Neutrophil (primary cell): Measurements from ENCODE around the gene FAM8A1.

ENCODE experiments used
- H3K27ac ChIP-seq: fragments of 200-600 bp; sonication (generic); 2 replicates; pipeline ENCODE4 v1.5.1; 2016; ENCODE audit warnings: mild to moderate bottlenecking, moderate library complexity
- H3K27me3 ChIP-seq: fragments of 200-600 bp; sonication (generic); 2 replicates; pipeline ENCODE4 v1.6.0; 2016; ENCODE audit warnings: mild to moderate bottlenecking
- H3K36me3 ChIP-seq: fragments of 200-600 bp; sonication (generic); 2 replicates; pipeline ENCODE4 v1.5.1; 2017
- H3K4me1 ChIP-seq, 2 experiments: fragments of 200-600 bp in 1 of 2; sonication (generic) in 1 of 2; 1 replicate in 1 of 2; 2 replicates in 1 of 2; pipeline versions ENCODE4 v1.5.1 to v1.6.1; 2013 to 2016; ENCODE audit warnings: low read depth in 1 of 2, low read length in 1 of 2, mild to moderate bottlenecking in 1 of 2, moderate library complexity in 1 of 2; ENCODE audit not compliant: control insufficient read depth in 1 of 2, insufficient read depth in 1 of 2
- H3K4me3 ChIP-seq, 2 experiments: fragments of 200-600 bp in 1 of 2; sonication (generic) in 1 of 2; 1 replicate in 1 of 2; 2 replicates in 1 of 2; pipeline ENCODE4 v1.5.1; 2013 to 2016; ENCODE audit warnings: low read depth in 1 of 2, low read length in 1 of 2, mild to moderate bottlenecking in 1 of 2, moderate library complexity in 1 of 2
- H3K9me3 ChIP-seq: fragments of 200-600 bp; sonication (generic); 2 replicates; pipeline ENCODE4 v1.5.1; 2016
- TF ChIP-seq, protein P1 (sequence below): fragments of 200-600 bp; sonication (generic); IDR thresholded peaks from 2 replicates; pipeline ENCODE4 v1.5.1; 2016; ENCODE audit warnings: antibody characterized with exemption

Gene FAM8A1

DNA sequence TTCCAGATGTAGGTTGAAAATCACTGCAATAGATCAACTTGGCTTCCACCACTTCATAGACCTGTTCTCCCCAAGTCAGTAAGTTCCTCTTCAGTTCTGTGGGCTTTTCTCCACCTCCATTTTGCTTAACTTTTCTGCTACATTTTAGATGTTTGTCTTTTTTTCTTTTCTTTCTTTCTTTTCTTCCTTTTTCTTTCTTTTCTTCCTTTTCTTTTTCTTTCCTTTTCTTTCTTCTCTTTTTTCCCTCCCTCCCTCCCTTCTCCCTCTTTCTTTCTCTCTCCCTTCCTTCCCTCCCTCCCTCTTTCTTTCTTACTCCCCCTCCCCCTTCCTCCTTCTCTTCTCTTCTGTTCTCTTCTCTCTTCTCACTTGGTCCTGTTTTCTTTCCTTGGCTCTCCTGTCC, 6.9 kb upstream of the FAM8A1 start:
- TF ChIP-seq, protein P1, sequence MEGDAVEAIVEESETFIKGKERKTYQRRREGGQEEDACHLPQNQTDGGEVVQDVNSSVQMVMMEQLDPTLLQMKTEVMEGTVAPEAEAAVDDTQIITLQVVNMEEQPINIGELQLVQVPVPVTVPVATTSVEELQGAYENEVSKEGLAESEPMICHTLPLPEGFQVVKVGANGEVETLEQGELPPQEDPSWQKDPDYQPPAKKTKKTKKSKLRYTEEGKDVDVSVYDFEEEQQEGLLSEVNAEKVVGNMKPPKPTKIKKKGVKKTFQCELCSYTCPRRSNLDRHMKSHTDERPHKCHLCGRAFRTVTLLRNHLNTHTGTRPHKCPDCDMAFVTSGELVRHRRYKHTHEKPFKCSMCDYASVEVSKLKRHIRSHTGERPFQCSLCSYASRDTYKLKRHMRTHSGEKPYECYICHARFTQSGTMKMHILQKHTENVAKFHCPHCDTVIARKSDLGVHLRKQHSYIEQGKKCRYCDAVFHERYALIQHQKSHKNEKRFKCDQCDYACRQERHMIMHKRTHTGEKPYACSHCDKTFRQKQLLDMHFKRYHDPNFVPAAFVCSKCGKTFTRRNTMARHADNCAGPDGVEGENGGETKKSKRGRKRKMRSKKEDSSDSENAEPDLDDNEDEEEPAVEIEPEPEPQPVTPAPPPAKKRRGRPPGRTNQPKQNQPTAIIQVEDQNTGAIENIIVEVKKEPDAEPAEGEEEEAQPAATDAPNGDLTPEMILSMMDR: no peak
- Histone ChIP-seq H3K36me3 (no peaks in the 10 kb centered on the region), H3K27ac (peak overlapping the region; percentile 89), H3K4me1 (peaks cover 36 to 40% of the 10 kb centered on the region in 2 experiments), H3K9me3 (no peaks in the 10 kb centered on the region), H3K27me3 (no peaks in the 10 kb centered on the region), H3K4me3 (no peak overlapping the region)

DNA sequence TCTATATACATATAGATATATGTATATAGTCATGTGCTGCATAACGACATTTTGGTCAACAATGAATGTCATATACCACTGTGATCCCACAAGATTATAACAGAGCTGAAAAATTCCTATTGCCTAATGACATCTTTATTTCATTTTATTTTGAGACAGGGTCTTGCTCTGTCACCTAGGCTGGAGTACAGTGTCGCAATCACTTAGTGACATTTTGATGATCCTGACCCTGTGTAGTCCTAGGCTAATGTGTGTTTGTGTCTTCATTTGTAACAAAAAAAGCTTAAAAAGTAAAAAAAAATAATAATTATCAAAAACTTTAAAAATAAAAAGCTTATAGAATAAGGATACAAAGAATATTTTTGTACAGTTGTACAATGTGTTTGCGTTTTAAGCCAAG, 4.0 kb upstream of the FAM8A1 start:
- Histone ChIP-seq H3K27me3 (no peaks in the 10 kb centered on the region), H3K4me3 (no peak overlapping the region), H3K27ac (no peak overlapping the region), H3K4me1 (peaks cover 34 to 37% of the 10 kb centered on the region in 2 experiments), H3K36me3 (no peaks in the 10 kb centered on the region), H3K9me3 (no peaks in the 10 kb centered on the region)
- TF ChIP-seq, protein P1: no peak

DNA sequence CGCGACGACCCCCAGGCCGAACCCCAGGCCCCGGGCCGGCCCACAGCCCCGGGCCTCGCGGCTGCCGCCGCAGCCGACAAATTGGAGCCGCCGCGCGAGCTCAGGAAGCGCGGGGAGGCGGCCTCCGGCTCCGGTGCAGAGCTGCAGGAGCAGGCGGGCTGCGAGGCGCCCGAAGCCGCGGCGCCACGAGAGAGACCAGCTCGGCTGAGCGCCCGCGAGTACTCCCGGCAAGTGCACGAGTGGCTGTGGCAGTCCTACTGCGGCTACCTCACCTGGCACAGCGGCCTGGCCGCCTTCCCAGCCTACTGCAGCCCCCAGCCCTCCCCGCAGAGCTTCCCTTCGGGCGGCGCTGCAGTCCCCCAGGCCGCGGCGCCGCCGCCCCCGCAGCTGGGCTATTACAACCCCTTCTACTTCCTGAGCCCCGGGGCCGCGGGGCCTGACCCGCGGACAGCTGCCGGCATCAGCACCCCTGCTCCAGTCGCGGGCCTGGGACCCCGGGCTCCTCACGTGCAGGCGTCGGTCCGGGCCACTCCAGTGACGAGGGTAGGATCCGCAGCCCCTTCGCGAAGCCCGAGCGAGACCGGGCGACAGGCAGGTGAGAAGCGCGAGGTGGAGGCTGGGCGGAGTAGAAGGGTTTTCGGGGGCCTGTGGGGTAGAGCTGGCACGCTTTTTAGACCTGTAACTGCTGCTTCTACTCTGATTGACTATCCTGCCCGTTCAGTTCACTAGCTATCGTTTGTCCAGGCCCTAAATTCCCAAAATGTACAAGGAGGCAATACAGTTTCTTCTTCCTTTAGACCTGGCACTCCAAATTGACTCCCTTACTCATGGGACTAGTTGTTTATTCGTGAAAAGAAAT, 654 bp downstream of the FAM8A1 start:
- Histone ChIP-seq H3K9me3 (no peaks in the 10 kb centered on the region), H3K4me1 (peaks cover 40 to 42% of the 10 kb centered on the region in 2 experiments), H3K4me3 (peak overlapping the region; percentile 83 to 89), H3K27me3 (no peaks in the 10 kb centered on the region), H3K36me3 (peaks cover 33% of the 10 kb centered on the region), H3K27ac (peak overlapping the region; percentile 100)
- TF ChIP-seq, protein P1: no peak

DNA sequence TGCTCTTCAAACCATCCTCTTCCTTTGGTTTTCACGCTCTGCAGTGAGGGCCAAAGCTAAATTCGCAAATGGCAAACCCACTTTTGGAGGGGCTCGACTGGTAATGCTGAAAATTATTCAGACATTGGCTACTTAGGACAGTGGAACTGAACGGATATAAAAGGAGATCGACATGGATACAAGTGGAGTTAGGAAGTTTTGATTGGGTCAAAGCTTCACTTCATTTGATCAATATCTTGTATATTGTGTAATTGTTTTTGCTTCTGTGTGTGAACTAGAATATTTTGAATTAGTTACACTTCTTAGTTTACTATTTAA, 1.2 kb downstream of the FAM8A1 start:
- Histone ChIP-seq H3K27me3 (no peaks in the 10 kb centered on the region), H3K36me3 (peaks cover 39% of the 10 kb centered on the region), H3K27ac (peak overlapping the region; percentile 100), H3K4me3 (peak overlapping the region; percentile 83 to 89), H3K9me3 (no peaks in the 10 kb centered on the region), H3K4me1 (peaks cover 44% of the 10 kb centered on the region in 2 experiments)
- TF ChIP-seq, protein P1: no peak

DNA sequence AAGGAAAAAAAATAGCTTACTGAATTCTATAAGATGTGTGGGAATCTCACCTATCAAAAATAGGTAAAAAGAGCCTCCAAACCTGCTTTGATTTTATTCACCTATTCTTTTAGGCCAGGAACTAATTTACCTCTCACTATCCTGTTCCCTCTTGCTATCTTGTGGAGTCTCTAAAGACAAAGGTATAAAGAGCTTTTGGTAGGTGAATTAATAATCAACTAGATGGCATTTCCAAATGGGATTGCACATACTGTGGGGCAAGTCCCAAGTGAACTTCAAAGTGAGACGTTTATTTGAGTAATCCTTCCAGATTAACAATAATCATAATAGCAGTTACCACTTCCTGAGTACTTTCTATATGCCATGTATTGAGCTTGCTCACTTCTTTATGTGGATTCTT, 2.8 kb downstream of the FAM8A1 start:
- peak overlapping the region; percentile 100 for H3K27ac ChIP-seq
- H3K36me3 ChIP-seq: peaks cover 54% of the 10 kb centered on the region
- H3K27me3 ChIP-seq: no peaks in the 10 kb centered on the region
- TF ChIP-seq, protein P1: no peak
- H3K9me3 ChIP-seq: no peaks in the 10 kb centered on the region
- H3K4me1 ChIP-seq: peaks cover 46 to 47% of the 10 kb centered on the region in 2 experiments
- H3K4me3 ChIP-seq: peak overlapping the region; percentile 0 to 89
